GM18526 (cell line): ENCODE results near the gene ADISSP.

Experiments used
- POLR2A ChIP-seq: IDR thresholded peaks from 3 replicates; pipeline ENCODE4 v1.6.1; 2011; ENCODE audit not compliant: insufficient read length; ENCODE audit errors: extremely low read depth

ADISSP gene

GRCh38 chr20:3729378-3729777 is 38.2 kb downstream of the ADISSP start:
- no peak for TF ChIP-seq POLR2A

- TF ChIP-seq POLR2A: no peak
These were observed 38.7 kb downstream of the ADISSP start for GRCh38 chr20:3728876-3729275.

GRCh38 chr20:3728354-3728753 is 39.2 kb downstream of the ADISSP start:
- no peak for TF ChIP-seq POLR2A

- no peak for TF ChIP-seq POLR2A
These were observed 40.0 kb downstream of the ADISSP start for GRCh38 chr20:3727401-3728021.

- no peak for TF ChIP-seq POLR2A
These were observed 43.2 kb downstream of the ADISSP start for GRCh38 chr20:3724356-3724755.

GRCh38 chr20:3723284-3723683 is 44.3 kb downstream of the ADISSP start:
- no peak for TF ChIP-seq POLR2A

GRCh38 chr20:3721912-3722311 is 45.6 kb downstream of the ADISSP start:
- TF ChIP-seq POLR2A: no peak

GRCh38 chr20:3720626-3721025 is 46.9 kb downstream of the ADISSP start:
- no peak for TF ChIP-seq POLR2A

GRCh38 chr20:3720068-3720467 is 47.5 kb downstream of the ADISSP start:
- TF ChIP-seq POLR2A: no peak

- TF ChIP-seq POLR2A: no peak
These were observed 48.5 kb downstream of the ADISSP start for GRCh38 chr20:3719046-3719445.

GRCh38 chr20:3716195-3716834 is 51.2 kb downstream of the ADISSP start:
- no peak for TF ChIP-seq POLR2A

- no peak for TF ChIP-seq POLR2A
These were observed 53.5 kb downstream of the ADISSP start for GRCh38 chr20:3714092-3714491.

GRCh38 chr20:3712279-3712873 is 55.2 kb downstream of the ADISSP start, which contains the start of gene SIGLEC1:
Gene SIGLEC1, minus strand, starts transcription at chr20:3712600. Its CDS starts 5,472 bp downstream, at chr20:3707128.
- no peak for TF ChIP-seq POLR2A

GRCh38 chr20:3711484-3711941 is 56.0 kb downstream of the ADISSP start:
- TF ChIP-seq POLR2A: no peak

- no peak for TF ChIP-seq POLR2A
These were observed 56.7 kb downstream of the ADISSP start for GRCh38 chr20:3710703-3711483.
